HCT116 (cell line): ENCODE data around the gene PPM1H.

ENCODE experiments used
- EGR1 ChIP-seq: IDR thresholded peaks from 2 replicates; pipeline ENCODE4 v1.6.1; 2012; ENCODE audit warnings: low read depth
- EZH2 ChIP-seq: fragments of 200-600 bp; sonication (generic); IDR thresholded peaks from 2 replicates; pipeline ENCODE4 v1.6.1; 2017; ENCODE audit warnings: antibody characterized with exemption, mixed run types
- EZH2phosphoT487 ChIP-seq: fragments of 200-600 bp; IDR thresholded peaks from 2 replicates; pipeline ENCODE4 v1.6.1; 2018; ENCODE audit warnings: antibody characterized with exemption, borderline replicate concordance
- POLR2A ChIP-seq: IDR thresholded peaks from 2 replicates; pipeline ENCODE4 v1.7.0; 2011; ENCODE audit warnings: borderline replicate concordance; ENCODE audit not compliant: insufficient read depth, insufficient read length; ENCODE audit errors: extremely low read depth
- POLR2AphosphoS5 ChIP-seq: IDR thresholded peaks from 2 replicates; pipeline ENCODE4 v1.6.1; 2011; ENCODE audit warnings: mild to moderate bottlenecking, low read depth, low read length, moderate library complexity
- YY1 ChIP-seq: IDR thresholded peaks from 2 replicates; pipeline ENCODE4 v1.6.1; 2011; ENCODE audit warnings: low read length, low read depth, moderate library complexity, mild to moderate bottlenecking; ENCODE audit not compliant: insufficient replicate concordance; ENCODE audit errors: extremely low read depth
- TF ChIP-seq, protein P1 (sequence below), 3 experiments: fragments of 200-600 bp in 1 of 3; sonication (generic) in 1 of 3; IDR thresholded peaks in 2 of 3; conservative IDR thresholded peaks in 1 of 3; 2 replicates each; pipeline ENCODE4 v1.5.1; 2012 to 2017; ENCODE audit warnings: low read depth in 2 of 3, low read length in 2 of 3, antibody characterized with exemption in 1 of 3, borderline replicate concordance in 1 of 3, control low read depth in 1 of 3, mild to moderate bottlenecking in 1 of 3, mixed read lengths in 1 of 3, mixed run types in 1 of 3, moderate library complexity in 1 of 3; ENCODE audit not compliant: insufficient read depth in 1 of 3
- TF ChIP-seq, protein P2 (sequence below): IDR thresholded peaks from 2 replicates; pipeline ENCODE4 v1.6.1; 2012
- TF ChIP-seq, protein P3 (sequence below): IDR thresholded peaks from 2 replicates; pipeline ENCODE4 v1.6.1; 2012

DNA sequence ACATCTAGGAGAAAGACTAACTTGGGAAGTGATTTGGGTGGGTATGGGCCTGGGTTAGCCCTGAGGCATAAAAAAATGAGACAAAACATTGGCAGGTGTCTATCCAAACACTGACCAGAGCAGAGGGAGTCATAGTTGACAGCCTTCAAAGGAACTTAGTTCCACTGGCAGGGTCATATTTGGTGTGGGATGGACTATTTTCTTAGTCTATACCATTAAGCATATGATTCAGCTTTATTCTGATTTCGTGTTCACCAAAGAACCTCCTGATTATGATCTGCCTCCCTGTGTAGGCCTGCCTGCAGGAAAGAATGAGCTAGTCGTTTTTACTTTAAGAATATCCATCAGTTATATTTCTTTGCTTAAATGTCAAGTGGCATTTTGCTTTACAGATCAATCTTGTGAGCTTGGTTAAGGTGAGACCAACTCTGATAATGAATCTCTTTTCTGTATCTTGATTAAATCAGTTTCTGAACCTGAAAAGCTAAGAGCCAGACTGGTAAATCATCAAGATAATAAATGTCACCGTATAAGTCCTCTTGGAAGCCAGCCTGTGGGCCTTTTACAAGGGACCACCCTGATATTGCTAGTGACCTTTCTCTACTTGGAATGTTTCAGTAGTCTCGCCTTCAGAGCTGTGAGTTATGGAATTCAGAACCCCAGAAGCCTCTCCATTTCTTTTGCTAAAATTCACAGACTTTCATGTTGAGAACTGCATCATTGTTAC lies 285.4 kb downstream of the PPM1H start:
- TF ChIP-seq POLR2AphosphoS5 (no peak), POLR2A (no peak), EZH2phosphoT487 (no peak), EZH2 (no peak), YY1 (no peak), EGR1 (no peak)
- TF ChIP-seq, protein P1, sequence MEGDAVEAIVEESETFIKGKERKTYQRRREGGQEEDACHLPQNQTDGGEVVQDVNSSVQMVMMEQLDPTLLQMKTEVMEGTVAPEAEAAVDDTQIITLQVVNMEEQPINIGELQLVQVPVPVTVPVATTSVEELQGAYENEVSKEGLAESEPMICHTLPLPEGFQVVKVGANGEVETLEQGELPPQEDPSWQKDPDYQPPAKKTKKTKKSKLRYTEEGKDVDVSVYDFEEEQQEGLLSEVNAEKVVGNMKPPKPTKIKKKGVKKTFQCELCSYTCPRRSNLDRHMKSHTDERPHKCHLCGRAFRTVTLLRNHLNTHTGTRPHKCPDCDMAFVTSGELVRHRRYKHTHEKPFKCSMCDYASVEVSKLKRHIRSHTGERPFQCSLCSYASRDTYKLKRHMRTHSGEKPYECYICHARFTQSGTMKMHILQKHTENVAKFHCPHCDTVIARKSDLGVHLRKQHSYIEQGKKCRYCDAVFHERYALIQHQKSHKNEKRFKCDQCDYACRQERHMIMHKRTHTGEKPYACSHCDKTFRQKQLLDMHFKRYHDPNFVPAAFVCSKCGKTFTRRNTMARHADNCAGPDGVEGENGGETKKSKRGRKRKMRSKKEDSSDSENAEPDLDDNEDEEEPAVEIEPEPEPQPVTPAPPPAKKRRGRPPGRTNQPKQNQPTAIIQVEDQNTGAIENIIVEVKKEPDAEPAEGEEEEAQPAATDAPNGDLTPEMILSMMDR (IDR thresholded peaks at IDR 0.05 in 2 of 3, conservative IDR thresholded peaks at IDR 0.05 in 1 of 3; ENCODE audit: borderline replicate concordance in 1 of 3, insufficient read depth in 1 of 3, low read depth in 2 of 3, low read length in 2 of 3): no peak
- TF ChIP-seq, protein P2, sequence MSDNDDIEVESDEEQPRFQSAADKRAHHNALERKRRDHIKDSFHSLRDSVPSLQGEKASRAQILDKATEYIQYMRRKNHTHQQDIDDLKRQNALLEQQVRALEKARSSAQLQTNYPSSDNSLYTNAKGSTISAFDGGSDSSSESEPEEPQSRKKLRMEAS: no peak
- TF ChIP-seq, protein P3, sequence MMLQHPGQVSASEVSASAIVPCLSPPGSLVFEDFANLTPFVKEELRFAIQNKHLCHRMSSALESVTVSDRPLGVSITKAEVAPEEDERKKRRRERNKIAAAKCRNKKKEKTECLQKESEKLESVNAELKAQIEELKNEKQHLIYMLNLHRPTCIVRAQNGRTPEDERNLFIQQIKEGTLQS: no peak
